ENCODE measurements around the gene ADAP2.
"Not testable (repeated sequence)": the region's sequence is repeated elsewhere in the genome, so short reads cannot be mapped to it uniquely, and the experiment has no call there.

The ADAP2 gene

DNA sequence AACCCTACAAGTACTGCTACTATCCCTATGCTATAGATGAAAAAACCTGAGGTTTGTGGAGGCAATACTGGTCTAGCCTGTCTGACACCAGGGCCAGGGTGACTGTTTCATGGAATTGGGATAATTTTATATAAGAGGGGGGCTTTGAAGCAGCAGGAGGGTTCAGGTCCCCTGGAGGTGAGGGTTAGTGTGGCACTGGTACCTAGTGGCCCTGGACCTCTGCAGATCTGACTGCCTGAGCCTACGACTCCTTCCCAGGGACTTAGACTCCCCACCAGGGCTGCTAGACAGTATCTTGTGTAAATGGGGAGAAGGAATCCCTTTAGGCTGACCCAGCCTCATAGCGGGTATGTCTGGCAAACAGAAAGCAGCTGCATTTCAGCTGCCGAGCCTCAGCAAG lies 6.8 kb downstream of the ADAP2 start:
- H3K4me3 ChIP-seq (ENCODE audit: low read depth, low read length) = no peak overlapping the region
- DNase-seq (ENCODE audit: low read depth) = no peak

DNA sequence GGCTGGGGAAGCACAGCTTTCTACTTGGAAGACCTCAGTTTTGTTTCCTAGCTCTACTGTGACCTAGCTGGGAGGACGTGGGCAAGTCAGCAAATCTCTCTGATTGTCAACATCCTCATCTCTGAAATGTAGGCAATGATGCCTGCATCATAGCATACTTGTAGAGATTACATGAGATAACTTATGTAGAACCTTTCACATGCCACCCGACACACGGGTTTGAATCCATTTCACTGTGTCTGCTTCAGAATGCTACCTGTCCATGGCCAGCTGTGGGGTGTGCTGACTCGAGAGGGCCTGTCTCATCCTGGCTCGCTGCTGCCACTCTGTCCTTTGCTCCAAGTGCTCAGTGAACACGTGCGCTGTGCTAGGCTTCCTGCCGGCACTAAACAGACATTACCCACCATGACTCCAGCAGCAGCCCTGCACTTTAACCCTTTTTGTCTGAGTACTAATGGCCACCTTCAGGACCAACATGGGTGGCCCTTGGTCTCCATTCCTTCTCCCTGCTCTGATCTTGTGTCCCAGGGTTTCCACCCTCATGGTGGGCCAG lies 7.4 kb downstream of the ADAP2 start:
- no peak for DNase-seq (ENCODE audit: low read depth)
- H3K4me3 ChIP-seq (ENCODE audit: low read depth, low read length) = no peak overlapping the region

DNA sequence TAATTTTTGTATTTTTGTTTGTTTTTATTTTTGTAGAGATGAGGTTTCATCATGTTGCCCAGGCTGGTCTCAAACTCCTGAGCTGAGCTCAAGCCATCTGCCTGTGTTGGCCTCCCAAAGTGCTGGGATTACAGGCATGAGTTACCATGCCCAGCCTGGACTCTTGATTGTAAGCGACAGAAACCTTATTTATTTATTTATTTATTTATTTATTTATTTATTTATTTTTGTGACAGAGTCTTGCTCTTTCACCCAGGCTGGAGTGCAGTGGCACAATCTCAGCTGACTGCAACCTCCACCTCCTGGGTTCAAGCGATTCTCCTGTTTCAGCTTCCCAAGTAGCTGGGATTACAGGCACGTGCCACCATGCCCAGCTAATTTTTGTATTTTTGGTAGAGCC lies 8.1 kb downstream of the ADAP2 start:
- H3K4me3 ChIP-seq (ENCODE audit: low read depth, low read length); DNase-seq (ENCODE audit: low read depth): not testable (repeated sequence)

DNA sequence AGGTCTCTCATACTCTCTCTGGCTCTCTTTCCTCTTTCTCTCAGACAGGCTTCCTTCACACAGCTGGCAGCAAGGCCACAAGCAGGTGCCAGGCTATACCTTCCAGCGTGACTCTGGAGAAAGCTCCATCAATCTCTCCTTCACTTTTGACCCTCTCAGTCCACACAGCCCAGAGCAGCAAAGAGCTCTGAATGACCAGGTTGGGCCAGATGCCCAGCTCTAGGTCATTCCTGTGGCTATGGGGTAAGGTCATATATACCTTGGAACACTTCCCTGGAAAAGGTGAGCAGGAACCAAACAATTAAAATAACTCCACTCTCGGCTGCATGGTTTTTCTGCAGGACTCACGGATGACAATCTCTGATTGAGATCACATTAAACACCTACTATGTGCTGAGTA lies 8.8 kb downstream of the ADAP2 start:
- no peak overlapping the region for H3K4me3 ChIP-seq (ENCODE audit: low read depth, low read length)
- DNase-seq (ENCODE audit: low read depth) = no peak

DNA sequence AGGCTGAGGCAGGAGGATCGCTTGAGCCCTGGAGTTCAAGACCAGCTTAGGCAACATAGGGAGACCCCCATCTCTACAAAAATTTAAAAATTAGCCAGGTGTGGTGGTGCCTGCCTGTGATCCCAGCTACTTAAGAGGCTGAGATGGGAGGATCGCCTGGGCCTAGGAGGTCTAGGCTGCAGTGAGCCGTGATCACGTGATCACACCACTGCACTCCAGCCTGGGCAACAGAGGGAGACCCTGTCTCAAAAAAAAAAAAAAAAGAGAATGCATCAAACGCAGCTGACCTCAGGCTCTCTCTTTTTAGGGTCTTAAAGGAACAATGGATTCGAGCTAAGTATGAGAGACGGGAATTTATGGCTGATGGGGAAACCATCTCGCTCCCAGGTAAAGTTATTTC lies 9.8 kb downstream of the ADAP2 start:
- not testable (repeated sequence) for DNase-seq (ENCODE audit: low read depth); H3K4me3 ChIP-seq (ENCODE audit: low read depth, low read length)

DNA sequence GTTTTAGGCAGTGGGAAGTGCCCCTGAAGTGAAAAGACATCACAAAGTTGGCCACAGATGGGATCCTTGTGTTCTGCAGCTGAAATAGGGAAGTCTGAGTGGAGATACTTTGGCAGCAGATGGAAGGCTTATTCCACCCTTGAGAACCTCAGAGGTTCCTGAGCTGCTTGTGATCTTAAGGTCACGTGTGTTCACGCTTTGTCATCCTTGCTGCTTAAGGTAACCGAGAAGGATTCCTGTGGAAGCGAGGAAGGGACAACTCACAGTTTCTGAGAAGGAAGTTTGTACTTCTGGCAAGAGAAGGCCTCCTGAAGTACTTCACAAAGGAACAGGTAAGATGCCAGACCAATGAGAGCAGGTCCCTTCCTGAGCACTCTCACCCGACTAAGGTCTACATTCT lies 12.2 kb downstream of the ADAP2 start:
- DNase-seq (ENCODE audit: low read depth) = no peak
- H3K4me3 ChIP-seq (ENCODE audit: low read depth, low read length) = no peak overlapping the region

DNA sequence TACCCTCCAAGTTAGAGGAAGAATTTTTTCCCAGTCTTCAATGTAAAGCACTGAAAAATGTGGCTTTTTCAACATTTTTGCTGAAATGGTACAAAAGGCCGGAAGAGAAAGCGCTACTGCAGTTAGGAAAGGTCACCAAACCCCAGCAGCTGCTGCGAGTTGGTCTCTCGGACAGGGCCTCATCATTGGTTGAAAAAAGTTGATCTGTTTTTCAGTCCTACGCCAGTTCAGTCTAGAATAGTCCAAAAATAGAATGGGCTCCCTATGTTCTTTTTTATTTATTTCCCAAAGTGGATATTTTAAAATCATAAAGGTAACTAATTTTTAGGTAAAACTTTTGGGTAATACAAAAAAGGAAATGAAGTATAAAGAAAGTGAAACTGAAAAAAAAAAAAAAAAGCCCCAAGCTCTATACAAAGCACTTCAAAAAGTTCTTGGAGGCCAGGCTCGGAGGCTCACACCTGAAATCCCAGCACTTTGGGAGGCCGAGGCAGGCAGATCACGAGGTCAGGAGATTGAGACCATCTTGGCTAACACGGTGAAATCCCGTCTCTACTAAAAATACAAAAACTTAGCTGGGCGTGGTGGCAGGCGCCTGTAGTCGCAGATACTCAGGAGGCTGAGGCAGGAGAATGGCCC lies 17.4 kb downstream of the ADAP2 start:
- H3K4me3 ChIP-seq (ENCODE audit: low read depth, low read length) = no peak overlapping the region
- DNase-seq (ENCODE audit: low read depth) = no peak

DNA sequence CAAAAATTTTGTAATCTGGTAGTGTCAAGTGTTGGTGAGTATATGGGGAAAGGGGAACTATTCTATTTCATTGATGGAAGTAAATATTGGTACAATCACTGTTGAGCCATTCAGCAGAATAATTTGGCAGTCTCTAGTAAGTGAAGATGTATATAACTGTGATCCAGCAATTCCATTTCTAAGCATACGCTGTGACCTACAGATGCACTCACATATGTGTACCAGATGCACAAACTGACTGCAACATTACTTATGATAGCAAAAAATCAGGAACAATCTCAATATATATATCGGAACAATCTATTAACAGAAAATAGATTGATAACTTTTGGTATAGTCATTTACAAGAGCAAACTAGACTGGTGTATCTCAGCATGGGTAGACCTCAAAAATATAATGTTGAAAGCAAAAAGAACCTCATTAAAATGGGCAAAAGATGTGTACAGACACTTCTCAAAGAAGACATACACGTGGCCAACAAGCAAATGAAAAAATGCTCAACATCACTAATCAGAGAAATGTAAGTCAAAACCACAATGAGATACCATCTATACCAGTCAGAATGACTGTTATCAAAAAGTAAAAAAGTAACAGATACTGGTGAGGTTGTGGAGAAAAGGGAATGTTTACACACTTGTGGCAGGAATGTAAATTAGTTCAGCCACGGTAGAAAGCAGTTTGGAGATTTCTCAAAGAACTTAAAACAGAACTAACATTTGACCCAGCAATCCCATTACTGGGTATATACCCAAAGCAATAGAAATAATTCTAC lies 20.7 kb downstream of the ADAP2 start:
- H3K4me3 ChIP-seq (ENCODE audit: low read depth, low read length) = no peak overlapping the region
- no peak for DNase-seq (ENCODE audit: low read depth)

DNA sequence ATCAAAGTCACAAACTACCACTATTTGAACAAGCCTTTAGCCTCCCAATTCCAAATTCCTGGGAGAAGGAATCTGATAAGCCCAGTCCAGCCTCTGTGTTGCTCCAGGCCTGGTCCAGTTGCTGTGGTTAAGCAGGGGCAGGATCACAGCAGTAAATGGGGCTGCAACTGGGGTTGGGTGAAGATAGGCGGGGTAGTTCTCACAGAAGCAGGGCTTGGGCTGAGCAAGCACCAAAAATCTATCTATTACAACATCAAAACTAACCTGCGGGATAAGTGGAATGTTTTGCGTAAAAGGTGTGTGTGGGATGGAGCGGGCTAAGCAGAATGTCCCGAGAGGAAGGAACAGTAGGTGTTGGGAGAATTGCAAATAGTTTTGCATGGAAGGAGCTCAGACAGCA lies 26.1 kb downstream of the ADAP2 start:
- H3K4me3 ChIP-seq (ENCODE audit: low read depth, low read length) = no peak overlapping the region
- DNase-seq (ENCODE audit: low read depth) = no peak

DNA sequence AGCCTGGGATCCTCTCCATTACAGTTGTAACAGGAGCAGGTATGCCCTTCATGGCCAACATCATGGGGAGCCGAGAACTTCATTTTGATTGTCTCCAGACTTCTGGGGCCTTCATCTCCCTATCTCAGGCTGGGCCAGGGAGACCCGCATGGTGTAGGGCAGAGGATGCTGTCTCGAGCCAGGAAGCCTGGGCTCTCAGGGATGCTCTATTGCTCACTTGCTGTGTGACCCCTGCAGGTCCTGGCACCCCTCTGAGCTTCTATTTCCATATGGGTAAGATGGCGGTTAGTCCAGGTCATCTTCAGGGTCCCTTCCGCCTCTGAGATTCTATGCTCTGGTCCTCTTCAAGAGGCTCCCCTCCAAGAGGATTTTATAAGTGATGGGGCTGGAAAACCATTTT lies 28.4 kb downstream of the ADAP2 start:
- DNase-seq (ENCODE audit: low read depth) = no peak
- no peak overlapping the region for H3K4me3 ChIP-seq (ENCODE audit: low read depth, low read length)

DNA sequence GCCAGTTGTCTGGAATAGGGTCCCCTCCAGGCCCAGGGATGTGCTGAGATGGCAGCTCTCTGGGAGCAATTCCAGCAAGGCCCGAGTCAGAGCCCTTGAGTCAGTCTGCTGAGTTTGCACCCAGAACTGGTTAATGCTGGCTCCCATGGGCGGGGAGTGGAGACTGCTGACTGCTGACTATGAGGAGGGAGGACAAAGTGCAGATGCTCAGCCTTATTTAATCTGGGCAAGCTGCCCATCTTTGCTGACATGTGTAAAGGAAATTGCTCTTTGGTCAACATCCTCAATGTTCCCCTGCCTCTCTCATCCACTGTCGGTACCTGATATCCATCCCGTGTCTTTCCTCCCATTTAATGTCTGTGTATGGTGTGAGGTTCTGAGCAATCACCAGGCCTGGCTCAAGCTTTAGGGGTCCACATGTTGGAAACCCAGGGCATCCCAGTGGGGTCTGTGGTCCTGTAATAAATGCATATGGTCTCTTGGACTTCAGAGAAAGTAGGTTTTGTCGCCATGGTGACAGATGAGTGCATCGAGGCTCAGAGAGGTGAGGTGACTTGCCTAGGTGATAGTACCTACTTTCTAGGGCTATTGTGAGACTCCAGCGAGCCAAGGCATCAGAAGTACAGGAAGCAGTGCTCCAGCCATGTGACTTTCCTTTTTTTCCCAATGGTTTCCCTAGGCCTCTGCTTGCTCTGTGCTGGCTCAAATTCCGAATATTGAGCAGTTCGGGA lies 29.1 kb downstream of the ADAP2 start:
- H3K4me3 ChIP-seq (ENCODE audit: low read depth, low read length) = no peak overlapping the region
- peak; percentile 76 for DNase-seq (ENCODE audit: low read depth)

DNA sequence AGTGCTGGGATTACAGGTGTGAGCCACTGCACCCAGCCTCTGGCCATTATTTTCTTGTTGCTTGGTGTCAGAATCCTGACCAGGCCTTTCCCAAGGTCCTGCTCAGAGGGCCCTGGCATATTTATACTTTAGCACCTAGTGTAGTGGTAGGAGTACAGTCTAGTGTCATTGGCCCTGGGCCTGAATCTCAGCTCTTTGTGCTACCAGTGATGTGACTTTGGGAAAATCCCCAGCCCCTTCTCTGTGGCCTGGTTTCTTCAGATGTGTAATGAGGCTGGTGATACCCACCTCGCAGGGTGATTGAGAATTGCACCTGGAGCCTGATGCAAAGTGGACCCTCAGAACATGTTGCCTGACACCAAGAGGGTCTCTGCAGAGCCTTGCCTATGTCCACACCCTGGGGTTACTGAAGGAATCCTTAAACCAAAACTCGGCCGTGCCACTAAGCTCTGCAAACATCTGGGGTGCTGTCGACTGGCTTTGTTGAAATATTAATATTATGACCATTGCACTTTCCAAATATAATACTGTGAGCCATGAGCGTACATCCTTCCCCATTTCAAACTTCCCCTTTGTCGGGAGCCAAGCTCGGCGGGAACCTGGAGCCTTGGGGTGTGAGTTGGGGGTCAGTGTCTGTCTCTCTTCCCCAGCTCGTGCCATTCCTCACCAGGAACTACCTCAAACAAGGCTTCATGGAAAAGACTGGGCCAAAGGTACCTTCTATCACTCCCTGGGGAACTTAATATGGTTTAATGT lies 31.1 kb downstream of the ADAP2 start:
- no peak for DNase-seq (ENCODE audit: low read depth)
- no peak overlapping the region for H3K4me3 ChIP-seq (ENCODE audit: low read depth, low read length)

DNA sequence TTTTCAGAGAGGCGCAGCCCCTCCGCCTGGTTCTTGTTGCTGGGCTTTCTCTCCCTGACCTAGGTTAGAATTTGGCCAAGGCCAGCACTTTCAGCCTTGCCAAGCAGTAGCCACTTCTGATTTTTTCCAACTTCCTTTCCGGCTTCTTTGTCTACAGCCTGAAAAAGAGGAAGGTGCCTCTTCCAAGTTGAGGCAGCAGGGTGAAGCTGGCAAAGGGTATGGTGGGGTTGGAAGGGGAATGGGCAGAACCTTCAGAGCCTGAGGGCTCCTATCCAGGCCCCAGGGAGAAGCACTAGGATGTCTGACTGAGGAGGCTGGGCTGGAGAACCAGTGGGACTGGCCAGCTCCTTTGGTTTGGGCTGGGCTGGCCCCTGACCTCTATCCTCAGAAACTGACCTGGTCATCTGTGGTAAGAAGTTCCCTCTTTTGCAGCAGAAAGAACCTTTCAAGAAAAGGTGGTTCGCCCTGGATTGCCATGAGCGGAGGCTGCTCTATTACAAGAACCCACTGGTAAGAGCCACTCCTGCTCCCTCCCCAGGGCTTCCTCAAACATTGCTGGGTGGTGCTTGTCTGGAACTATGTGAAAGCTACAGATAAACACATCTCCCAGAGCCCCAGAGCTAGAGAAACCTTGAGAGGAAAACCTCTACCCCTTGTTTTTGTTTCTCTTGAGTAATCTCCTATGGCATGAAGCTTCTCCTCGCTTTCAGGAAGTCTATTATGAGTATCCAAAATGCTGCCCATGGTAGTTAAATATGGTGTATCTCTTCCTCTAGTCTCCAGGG lies 32.5 kb downstream of the ADAP2 start:
- no peak for DNase-seq (ENCODE audit: low read depth)
- no peak overlapping the region for H3K4me3 ChIP-seq (ENCODE audit: low read depth, low read length)

DNA sequence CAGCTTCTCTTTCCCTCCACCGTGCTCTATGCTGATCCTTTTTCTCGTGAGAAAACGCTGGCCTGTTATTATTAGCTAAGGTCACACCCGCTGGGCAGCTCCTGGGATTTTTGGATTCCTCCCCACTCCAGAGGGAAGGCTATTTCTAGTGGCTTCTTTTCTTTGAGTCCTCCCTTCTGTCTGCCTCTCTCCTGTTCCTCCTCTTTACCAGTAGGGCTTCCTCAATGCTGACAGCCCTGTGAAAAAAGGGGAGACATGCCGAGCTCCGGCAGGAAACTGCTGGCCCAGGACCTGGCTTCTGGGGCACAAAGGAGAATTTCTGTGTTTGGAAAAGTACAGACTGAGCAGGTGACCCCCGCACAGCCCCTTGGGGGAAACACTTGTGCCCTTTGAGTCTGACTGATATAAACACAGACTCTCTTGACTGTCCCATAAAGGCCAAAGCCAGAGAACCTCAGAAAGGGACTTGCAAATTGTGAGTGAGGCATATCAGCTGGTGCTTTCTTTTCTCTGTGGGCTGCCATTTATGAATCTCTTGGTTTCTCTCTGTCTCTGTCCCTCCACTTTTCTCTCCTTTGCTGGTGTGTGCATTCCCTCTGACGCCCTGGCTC lies 35.1 kb downstream of the ADAP2 start:
- no peak overlapping the region for H3K4me3 ChIP-seq (ENCODE audit: low read depth, low read length)
- DNase-seq (ENCODE audit: low read depth) = no peak

DNA sequence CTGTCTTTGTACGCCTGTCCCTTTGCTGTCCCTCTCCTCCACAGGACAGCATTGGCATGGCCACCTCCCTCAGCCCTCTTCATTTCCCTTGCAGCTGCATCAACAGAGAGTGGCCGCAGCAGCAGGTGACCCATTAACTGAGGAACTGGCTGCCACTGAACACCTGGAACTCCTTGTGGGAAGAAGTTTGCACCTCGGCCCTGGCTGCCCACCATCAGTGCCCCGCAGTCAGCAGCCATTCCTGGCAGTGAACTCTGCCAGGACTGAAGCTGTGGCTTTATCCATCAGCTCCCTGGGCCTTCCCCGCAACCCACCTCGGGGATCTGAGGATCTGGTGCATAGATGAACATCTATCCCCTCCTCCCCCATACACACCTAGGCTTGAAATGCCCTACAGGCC lies 36.0 kb downstream of the ADAP2 start:
- no peak for DNase-seq (ENCODE audit: low read depth)
- no peak overlapping the region for H3K4me3 ChIP-seq (ENCODE audit: low read depth, low read length)

DNA sequence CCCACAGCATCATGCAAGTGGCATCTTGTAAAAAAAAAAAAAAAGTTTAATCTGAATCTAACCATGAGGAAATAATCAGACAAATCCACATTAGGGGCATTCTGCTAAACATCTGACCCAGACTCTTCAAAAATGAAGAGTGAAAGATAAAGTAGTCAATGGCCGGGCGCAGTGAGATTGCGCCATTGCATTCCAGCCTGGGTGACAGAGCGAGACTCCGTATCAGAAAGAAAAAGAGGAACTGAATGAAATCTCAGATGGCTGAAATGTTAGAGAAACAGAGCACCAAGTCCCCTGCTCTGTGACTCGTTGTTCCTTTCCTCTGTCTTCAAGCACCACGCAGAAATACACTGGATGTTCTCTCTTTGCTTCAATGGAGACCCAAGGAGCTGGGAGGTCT lies 36.4 kb downstream of the ADAP2 start:
- DNase-seq (ENCODE audit: low read depth) = no peak
- no peak overlapping the region for H3K4me3 ChIP-seq (ENCODE audit: low read depth, low read length)

DNA sequence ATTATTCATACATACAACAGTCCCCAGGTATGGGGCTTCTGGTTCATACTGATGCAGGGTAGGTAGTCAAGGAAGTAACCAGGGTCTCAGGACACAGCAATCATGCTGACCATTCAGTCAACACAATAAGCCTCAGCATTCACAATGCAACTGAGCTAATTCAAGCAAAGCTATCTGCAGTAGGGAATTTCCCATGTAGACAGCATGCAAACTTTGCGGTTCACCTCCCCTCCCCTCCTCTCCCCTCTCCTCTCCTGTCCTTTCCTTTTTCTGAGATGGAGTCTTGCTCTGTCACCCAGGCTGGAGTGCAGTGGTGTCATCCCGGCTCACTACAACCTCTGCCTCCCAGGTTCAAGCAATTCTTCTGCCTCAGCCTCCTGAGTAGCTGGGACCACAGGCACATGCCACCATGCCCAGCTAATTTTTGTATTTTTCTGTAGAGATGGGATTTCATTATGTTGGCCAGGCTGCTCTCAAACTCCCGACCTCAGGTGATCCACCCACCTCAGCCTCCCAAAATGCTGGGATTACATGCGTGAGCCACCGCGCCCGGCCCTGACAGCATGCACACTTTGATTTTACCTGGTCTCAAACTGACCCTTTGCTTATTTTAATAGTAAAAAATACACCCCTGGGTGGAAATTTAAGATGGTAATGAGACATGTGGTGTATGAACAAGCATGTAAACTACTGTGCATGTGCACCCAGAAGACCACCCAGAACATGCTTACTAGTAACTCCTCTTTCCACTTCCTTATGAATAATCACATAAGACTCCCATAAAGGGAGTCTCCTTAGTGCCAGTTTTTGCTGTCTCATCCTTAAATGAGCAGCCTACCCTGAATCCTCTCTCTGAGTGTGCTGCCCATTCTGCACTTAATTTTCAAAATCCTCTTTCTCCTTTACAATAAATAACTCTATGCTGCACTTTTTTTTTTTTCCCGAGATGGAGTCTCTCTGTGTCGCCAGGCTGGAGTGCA lies 39.8 kb downstream of the ADAP2 start:
- no peak for DNase-seq (ENCODE audit: low read depth)
- H3K4me3 ChIP-seq (ENCODE audit: low read depth, low read length) = no peak overlapping the region
